SK-N-SH (cell line): Measurements from ENCODE around the gene ZCCHC3.

ENCODE experiments used
- EZH2phosphoT487 ChIP-seq: fragments of 200-600 bp; sonication (generic); IDR thresholded peaks from 2 replicates; pipeline ENCODE4 v1.6.1; 2017; ENCODE audit warnings: low read depth, mixed run types, mild to moderate bottlenecking, antibody characterized with exemption, moderate library complexity, borderline replicate concordance
- JUND ChIP-seq: IDR thresholded peaks from 2 replicates; pipeline ENCODE4 v1.4.0; 2012
- MXI1 ChIP-seq: IDR thresholded peaks from 2 replicates; pipeline ENCODE4 v1.6.1; 2012; ENCODE audit warnings: mild to moderate bottlenecking, low read depth, low read length, improper control_type of control experiment
- TF ChIP-seq, protein P1 (sequence below): fragments of 200-600 bp; sonication (generic); IDR thresholded peaks from 2 replicates; pipeline ENCODE4 v1.6.1; 2017; ENCODE audit warnings: antibody characterized with exemption, mild to moderate bottlenecking, moderate library complexity
- TF ChIP-seq, protein P2 (sequence below): IDR thresholded peaks from 2 replicates; pipeline ENCODE4 v1.6.1; 2012; ENCODE audit warnings: mild to moderate bottlenecking, low read depth, low read length, moderate library complexity

DNA sequence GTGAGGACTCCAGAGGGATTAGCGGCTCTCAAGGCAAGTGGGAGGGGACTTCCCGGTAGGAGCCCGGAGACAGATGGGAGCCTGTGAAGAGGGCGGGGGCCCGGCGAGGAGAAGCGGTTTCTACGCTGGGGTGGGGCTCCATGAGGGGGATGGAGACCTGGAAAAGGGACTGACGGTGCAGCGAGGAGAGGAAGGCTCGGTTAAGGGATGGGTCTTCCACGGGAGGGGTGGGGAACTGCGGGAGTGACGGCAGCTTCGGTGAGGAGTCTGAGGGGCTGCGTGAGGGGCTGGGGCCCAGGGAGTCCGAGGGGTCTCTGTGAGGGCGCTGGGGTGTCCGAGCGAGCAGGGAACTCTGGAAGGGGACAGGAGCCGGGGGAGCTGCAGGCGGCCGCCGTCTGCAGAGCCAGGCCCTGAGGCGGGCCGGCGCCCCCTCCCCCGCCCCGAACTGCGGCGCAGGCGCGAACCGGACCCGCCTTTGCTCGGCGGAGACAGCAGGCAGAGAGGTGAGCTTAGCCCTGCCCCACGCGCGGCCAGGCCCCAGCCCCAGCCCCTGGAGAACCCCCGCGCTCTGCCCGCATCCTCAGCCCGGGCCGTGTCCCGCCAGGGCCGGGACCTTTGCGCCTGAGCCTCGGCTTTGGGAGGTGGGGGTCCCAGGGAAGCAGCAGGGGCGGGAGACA lies 49.4 kb downstream of the ZCCHC3 start, which contains the start of gene NRSN2:
- TF ChIP-seq, protein P1, sequence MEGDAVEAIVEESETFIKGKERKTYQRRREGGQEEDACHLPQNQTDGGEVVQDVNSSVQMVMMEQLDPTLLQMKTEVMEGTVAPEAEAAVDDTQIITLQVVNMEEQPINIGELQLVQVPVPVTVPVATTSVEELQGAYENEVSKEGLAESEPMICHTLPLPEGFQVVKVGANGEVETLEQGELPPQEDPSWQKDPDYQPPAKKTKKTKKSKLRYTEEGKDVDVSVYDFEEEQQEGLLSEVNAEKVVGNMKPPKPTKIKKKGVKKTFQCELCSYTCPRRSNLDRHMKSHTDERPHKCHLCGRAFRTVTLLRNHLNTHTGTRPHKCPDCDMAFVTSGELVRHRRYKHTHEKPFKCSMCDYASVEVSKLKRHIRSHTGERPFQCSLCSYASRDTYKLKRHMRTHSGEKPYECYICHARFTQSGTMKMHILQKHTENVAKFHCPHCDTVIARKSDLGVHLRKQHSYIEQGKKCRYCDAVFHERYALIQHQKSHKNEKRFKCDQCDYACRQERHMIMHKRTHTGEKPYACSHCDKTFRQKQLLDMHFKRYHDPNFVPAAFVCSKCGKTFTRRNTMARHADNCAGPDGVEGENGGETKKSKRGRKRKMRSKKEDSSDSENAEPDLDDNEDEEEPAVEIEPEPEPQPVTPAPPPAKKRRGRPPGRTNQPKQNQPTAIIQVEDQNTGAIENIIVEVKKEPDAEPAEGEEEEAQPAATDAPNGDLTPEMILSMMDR: no peak
- TF ChIP-seq, protein P2, sequence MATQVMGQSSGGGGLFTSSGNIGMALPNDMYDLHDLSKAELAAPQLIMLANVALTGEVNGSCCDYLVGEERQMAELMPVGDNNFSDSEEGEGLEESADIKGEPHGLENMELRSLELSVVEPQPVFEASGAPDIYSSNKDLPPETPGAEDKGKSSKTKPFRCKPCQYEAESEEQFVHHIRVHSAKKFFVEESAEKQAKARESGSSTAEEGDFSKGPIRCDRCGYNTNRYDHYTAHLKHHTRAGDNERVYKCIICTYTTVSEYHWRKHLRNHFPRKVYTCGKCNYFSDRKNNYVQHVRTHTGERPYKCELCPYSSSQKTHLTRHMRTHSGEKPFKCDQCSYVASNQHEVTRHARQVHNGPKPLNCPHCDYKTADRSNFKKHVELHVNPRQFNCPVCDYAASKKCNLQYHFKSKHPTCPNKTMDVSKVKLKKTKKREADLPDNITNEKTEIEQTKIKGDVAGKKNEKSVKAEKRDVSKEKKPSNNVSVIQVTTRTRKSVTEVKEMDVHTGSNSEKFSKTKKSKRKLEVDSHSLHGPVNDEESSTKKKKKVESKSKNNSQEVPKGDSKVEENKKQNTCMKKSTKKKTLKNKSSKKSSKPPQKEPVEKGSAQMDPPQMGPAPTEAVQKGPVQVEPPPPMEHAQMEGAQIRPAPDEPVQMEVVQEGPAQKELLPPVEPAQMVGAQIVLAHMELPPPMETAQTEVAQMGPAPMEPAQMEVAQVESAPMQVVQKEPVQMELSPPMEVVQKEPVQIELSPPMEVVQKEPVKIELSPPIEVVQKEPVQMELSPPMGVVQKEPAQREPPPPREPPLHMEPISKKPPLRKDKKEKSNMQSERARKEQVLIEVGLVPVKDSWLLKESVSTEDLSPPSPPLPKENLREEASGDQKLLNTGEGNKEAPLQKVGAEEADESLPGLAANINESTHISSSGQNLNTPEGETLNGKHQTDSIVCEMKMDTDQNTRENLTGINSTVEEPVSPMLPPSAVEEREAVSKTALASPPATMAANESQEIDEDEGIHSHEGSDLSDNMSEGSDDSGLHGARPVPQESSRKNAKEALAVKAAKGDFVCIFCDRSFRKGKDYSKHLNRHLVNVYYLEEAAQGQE: no peak
- no peak for TF ChIP-seq EZH2phosphoT487
- TF ChIP-seq MXI1: peak; percentile 38
- TF ChIP-seq JUND: no peak
